ENCODE measurements around the gene EFHC1.

Gene EFHC1

DNA sequence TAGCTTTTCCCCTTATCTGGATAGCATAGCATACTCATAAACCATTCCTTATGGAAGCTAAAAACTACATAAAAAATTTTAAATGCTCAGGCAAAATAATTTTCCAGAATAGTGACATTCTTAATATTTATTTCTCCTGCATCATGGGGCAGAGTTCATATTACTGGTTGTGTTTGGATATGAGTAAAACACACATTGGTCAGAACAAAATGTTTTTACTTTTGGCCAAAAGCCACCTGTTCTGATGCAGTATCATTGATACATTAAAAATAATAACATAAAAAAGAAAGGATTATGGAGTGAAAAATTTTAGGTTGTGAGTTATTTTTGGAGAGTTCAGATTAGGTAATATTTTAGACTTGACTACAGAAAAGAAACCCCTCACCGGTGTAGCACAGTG lies 123.1 kb downstream of the EFHC1 start:
- TF ChIP-seq, protein P1, sequence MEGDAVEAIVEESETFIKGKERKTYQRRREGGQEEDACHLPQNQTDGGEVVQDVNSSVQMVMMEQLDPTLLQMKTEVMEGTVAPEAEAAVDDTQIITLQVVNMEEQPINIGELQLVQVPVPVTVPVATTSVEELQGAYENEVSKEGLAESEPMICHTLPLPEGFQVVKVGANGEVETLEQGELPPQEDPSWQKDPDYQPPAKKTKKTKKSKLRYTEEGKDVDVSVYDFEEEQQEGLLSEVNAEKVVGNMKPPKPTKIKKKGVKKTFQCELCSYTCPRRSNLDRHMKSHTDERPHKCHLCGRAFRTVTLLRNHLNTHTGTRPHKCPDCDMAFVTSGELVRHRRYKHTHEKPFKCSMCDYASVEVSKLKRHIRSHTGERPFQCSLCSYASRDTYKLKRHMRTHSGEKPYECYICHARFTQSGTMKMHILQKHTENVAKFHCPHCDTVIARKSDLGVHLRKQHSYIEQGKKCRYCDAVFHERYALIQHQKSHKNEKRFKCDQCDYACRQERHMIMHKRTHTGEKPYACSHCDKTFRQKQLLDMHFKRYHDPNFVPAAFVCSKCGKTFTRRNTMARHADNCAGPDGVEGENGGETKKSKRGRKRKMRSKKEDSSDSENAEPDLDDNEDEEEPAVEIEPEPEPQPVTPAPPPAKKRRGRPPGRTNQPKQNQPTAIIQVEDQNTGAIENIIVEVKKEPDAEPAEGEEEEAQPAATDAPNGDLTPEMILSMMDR (IDR thresholded peaks at IDR 0.05; ENCODE audit: low read depth, low read length, missing control alignments) = no peak
- no peak overlapping the region for H3K4me3 ChIP-seq (ENCODE audit: low read depth, low read length)
- DNase-seq (ENCODE audit: low read depth) = no peak
- in situ Hi-C loops (cut with HindIII; ENCODE audit: low sequenced_read_pairs) = loop anchor here (10.0 kb wide), 1 partner anchor 118 kb away; the partner anchor contains the start of gene EFHC1

DNA sequence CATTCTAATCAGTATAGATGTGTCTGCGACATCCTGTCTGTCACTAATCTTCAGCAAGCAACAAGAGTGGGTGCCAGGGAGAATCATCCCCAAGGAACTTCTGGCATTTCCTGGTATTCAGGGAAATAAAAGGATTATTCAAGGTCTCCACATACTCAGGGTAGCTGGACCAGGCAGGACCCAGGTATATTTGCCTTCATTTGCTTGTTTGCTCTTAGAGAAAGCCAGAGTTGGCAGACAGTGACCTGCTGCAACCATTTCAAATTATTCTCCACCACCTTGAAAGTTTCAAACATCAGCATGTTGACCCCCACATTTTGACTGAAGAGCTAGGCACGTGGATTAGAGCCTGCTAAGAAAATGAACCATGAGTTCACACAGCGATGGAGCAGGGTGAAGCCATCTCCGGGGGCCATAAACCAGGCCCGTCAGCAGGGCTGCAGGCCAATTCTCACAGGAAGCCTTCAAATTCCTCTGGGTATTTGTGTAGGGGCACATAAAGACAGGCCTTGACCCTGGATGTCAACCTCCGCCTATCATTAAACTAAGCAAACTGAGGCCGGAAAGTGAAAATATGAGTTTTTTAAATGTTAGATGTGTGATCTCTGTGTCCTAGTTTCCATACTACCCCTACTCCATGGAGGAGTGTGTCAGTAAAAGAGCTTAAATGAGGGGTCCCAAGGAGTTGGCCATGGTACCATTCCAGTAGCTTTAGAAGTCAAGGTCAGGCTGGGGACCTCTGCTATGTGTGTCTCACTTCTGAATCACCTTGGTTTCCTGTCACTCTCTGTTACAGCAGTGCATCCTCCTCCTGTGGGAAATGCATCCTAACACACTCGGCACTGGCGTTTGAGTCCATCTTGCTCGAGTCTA lies 123.8 kb downstream of the EFHC1 start:
- TF ChIP-seq, protein P1 (IDR thresholded peaks at IDR 0.05; ENCODE audit: low read depth, low read length, missing control alignments) = no peak
- no peak for DNase-seq (ENCODE audit: low read depth)
- in situ Hi-C loops (cut with HindIII; ENCODE audit: low sequenced_read_pairs) = loop anchor here (10.0 kb wide), 1 partner anchor 119 kb away; the partner anchor contains the start of gene EFHC1
- no peak overlapping the region for H3K4me3 ChIP-seq (ENCODE audit: low read depth, low read length)

DNA sequence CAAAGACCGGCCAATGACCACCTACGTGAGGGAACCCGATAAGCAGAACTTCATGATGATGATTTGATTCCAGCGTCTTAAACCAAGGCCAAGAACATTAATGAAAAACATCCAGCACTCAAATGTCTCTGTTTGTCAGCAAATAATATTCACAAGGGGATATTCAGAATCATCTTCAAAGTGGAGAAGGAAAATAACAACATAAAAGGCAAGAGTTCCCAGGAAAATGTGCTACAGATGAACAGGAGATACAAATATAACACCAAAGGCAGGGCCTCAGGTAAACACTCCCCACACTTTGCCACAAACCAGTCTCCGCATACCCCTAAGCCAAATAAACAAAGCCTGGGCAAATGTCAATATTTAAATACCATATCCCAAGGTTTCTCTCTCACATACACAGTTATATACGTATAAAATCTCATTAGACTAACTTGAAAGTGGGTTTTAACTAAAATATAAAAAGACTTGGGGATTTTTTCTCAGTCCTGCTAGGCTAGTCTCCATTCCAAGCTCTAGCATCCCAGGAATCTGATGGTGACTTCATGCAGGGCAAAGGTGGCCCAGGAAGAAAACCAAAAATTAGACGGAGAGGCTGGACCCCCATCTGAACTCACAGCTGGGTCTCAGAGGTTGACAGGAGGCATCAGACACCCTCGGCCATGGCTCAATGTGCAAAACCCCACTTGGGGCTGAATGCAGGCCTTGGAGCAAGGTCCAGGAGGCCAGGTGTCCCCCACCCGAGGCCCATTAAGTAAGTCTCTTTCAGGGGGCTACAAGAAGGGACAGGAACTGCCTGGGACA lies 124.7 kb downstream of the EFHC1 start:
- in situ Hi-C loops (cut with HindIII; ENCODE audit: low sequenced_read_pairs) = loop anchor here (10.0 kb wide), 1 partner anchor 120 kb away; the partner anchor contains the start of gene EFHC1
- no peak overlapping the region for H3K4me3 ChIP-seq (ENCODE audit: low read depth, low read length)
- no peak for DNase-seq (ENCODE audit: low read depth)
- TF ChIP-seq, protein P1 (IDR thresholded peaks at IDR 0.05; ENCODE audit: low read depth, low read length, missing control alignments) = no peak

DNA sequence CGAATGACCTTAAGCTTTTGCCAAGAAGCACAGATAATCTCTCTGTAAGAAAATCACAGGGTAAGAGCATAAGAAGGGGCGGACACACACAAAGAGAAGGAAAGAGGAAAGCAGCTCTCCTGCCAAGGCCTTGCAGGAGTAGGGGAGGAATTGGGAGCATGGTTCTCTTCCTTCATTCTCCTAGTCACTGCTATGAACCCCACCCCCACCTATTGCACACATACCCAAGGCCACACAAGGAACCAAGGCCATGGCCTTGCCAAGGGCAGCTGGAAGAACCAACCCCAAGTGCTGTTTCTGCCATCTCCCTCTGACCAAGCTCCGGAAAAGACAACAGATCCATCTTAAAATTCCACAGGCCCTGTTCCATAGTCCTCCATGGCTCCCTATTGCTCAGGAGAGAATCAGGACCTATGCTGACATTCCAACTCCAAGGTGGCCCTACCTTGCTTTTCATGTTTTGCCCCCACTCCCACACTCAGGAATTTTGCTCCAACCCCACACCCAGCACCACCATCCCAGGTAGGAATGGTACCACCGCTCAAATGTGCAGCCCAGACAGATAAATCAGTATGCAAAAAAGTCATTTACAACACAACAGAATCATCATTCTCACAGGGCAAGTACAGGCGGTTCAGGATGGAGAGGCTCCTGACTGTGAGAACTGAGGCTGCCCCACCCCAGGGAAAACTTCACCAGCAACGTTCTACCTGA lies 125.4 kb downstream of the EFHC1 start:
- H3K4me3 ChIP-seq (ENCODE audit: low read depth, low read length) = no peak overlapping the region
- in situ Hi-C loops (cut with HindIII; ENCODE audit: low sequenced_read_pairs) = loop anchor here (10.0 kb wide), 1 partner anchor 121 kb away; the partner anchor contains the start of gene EFHC1
- no peak for DNase-seq (ENCODE audit: low read depth)
- TF ChIP-seq, protein P1 (IDR thresholded peaks at IDR 0.05; ENCODE audit: low read depth, low read length, missing control alignments) = no peak

DNA sequence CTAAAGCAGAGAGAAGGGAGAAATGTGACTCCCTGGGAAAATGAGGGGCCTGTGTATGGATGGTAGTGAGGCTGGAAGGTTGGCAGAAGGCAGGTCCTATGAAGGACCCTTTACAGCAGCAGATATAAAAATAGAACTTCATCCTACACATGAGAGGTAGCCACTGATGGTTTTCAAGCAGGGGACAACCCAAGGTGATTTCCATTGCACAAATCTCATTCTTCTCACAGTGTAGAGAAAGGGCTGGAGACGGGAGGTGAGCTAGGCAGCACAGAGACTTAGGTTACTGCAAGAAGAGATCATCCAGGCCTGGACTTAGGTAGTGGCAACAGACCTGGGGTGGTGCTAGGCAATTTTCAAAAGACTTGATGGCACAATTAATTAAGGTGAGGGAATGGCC lies 126.0 kb downstream of the EFHC1 start:
- TF ChIP-seq, protein P1 (IDR thresholded peaks at IDR 0.05; ENCODE audit: low read depth, low read length, missing control alignments) = no peak
- in situ Hi-C loops (cut with HindIII; ENCODE audit: low sequenced_read_pairs) = loop anchor here (10.0 kb wide), 1 partner anchor 121 kb away; the partner anchor contains the start of gene EFHC1
- no peak for DNase-seq (ENCODE audit: low read depth)
- no peak overlapping the region for H3K4me3 ChIP-seq (ENCODE audit: low read depth, low read length)

DNA sequence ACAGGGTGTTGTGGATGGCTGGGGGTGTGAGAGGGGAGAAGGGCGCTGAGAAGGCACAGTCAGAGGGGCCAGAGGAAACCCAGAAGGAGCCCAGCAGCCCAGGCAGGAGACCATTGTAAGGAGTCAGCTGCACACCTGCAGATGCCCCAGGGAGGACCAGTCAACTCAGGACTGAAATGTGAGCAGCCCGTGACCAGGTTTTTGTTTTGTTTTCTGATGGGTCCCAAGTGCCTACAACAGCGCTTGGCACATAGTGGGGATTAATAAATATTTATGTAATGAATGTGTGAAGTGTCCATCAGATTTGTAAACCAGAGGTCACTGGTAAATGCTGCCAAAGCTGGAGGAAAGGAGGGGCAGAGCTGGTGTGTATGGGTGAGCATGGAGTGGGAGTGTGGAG lies 126.5 kb downstream of the EFHC1 start:
- TF ChIP-seq, protein P1 (IDR thresholded peaks at IDR 0.05; ENCODE audit: low read depth, low read length, missing control alignments) = no peak
- in situ Hi-C loops (cut with HindIII; ENCODE audit: low sequenced_read_pairs) = loop anchor here (10.0 kb wide), 1 partner anchor 122 kb away; the partner anchor contains the start of gene EFHC1
- no peak for DNase-seq (ENCODE audit: low read depth)
- no peak overlapping the region for H3K4me3 ChIP-seq (ENCODE audit: low read depth, low read length)
